ENCODE results near the gene CAND1.

Gene CAND1

GRCh38 chr12:67239061-67239460 is 30.1 kb upstream of the CAND1 start:
- TF ChIP-seq ZNF384 (IDR thresholded peaks at IDR 0.05), result no peak
- no peak for TF ChIP-seq ARNT (IDR thresholded peaks at IDR 0.05)
- ChIA-PET CTCF (no interaction called here), POLR2A (interaction anchor here (1.5 kb wide), 1 partner anchor 30 kb away, joined by 4 read pairs; the partner anchor contains the start of gene CAND1)
- DNase-seq (ENCODE audit: extremely low spot score), result no peak

GRCh38 chr12:67241482-67241881 is 27.7 kb upstream of the CAND1 start:
- TF ChIP-seq L3MBTL2 (conservative IDR thresholded peaks at IDR 0.05) (no peak), ELF4 (IDR thresholded peaks at IDR 0.05) (no peak), ARNT (IDR thresholded peaks at IDR 0.05) (no peak), NFRKB (IDR thresholded peaks at IDR 0.05) (no peak), ZNF384 (IDR thresholded peaks at IDR 0.05) (no peak), CTBP1 (IDR thresholded peaks at IDR 0.05; ENCODE audit: borderline replicate concordance) (no peak), FOXK2 (IDR thresholded peaks at IDR 0.05) (no peak), HDGF (IDR thresholded peaks at IDR 0.05; ENCODE audit: borderline replicate concordance) (no peak), BHLHE40 (IDR thresholded peaks at IDR 0.05; ENCODE audit: borderline replicate concordance) (no peak), SP1 (IDR thresholded peaks at IDR 0.05) (no peak), SUZ12 (IDR thresholded peaks at IDR 0.05) (no peak), LEF1 (IDR thresholded peaks at IDR 0.05; ENCODE audit: borderline replicate concordance) (no peak), TARDBP (IDR thresholded peaks at IDR 0.05) (no peak), FOXM1 (IDR thresholded peaks at IDR 0.05; ENCODE audit: borderline replicate concordance) (no peak), PKNOX1 (IDR thresholded peaks at IDR 0.05) (no peak), FOXA1 (IDR thresholded peaks at IDR 0.05) (no peak)
- ChIA-PET POLR2A (interaction anchor here (1.7 kb wide), 1 partner anchor 28 kb away, joined by 7 read pairs; the partner anchor contains the start of gene CAND1), CTCF (no interaction called here)
- DNase-seq (ENCODE audit: extremely low spot score), result no peak

GRCh38 chr12:67243260-67243659 is 25.9 kb upstream of the CAND1 start:
- TF ChIP-seq TARDBP (IDR thresholded peaks at IDR 0.05) (no peak), ZNF384 (IDR thresholded peaks at IDR 0.05) (no peak), SP1 (IDR thresholded peaks at IDR 0.05) (no peak), CTBP1 (IDR thresholded peaks at IDR 0.05; ENCODE audit: borderline replicate concordance) (no peak), HDGF (IDR thresholded peaks at IDR 0.05; ENCODE audit: borderline replicate concordance) (no peak)
- DNase-seq (ENCODE audit: extremely low spot score), result no peak
- CTCF ChIA-PET, result no interaction called here
- POLR2A ChIA-PET, result no interaction called here

GRCh38 chr12:67245571-67245970 is 23.6 kb upstream of the CAND1 start:
- POLR2A ChIA-PET, result interaction anchor here (1.0 kb wide), 1 partner anchor 23 kb away, joined by 3 read pairs; the partner anchor contains the start of gene CAND1
- TF ChIP-seq HDGF (IDR thresholded peaks at IDR 0.05; ENCODE audit: borderline replicate concordance) (no peak), CTBP1 (IDR thresholded peaks at IDR 0.05; ENCODE audit: borderline replicate concordance) (no peak), ZNF384 (IDR thresholded peaks at IDR 0.05) (no peak), NFRKB (IDR thresholded peaks at IDR 0.05) (no peak), SUZ12 (IDR thresholded peaks at IDR 0.05) (no peak), ARNT (IDR thresholded peaks at IDR 0.05) (no peak), TARDBP (IDR thresholded peaks at IDR 0.05) (no peak), BHLHE40 (IDR thresholded peaks at IDR 0.05; ENCODE audit: borderline replicate concordance) (no peak), SP1 (IDR thresholded peaks at IDR 0.05) (no peak), FOXA1 (IDR thresholded peaks at IDR 0.05) (no peak), ELF4 (IDR thresholded peaks at IDR 0.05) (no peak), FOXK2 (IDR thresholded peaks at IDR 0.05) (no peak), L3MBTL2 (conservative IDR thresholded peaks at IDR 0.05) (no peak)
- CTCF ChIA-PET, result interaction anchor here (0.5 kb wide), 1 partner anchor 107 kb away, joined by 3 read pairs; no protein-coding TSS in a partner anchor
- DNase-seq (ENCODE audit: extremely low spot score), result no peak

GRCh38 chr12:67251012-67251411 is 18.1 kb upstream of the CAND1 start:
- no peak for DNase-seq (ENCODE audit: extremely low spot score)
- POLR2A ChIA-PET, result interaction anchor here (0.7 kb wide), 1 partner anchor 113 kb away, joined by 3 read pairs; no protein-coding TSS in a partner anchor
- no peak for TF ChIP-seq CTBP1 (IDR thresholded peaks at IDR 0.05; ENCODE audit: borderline replicate concordance)
- no peak for TF ChIP-seq L3MBTL2 (conservative IDR thresholded peaks at IDR 0.05)
- TF ChIP-seq FOXK2 (IDR thresholded peaks at IDR 0.05), result no peak
- TF ChIP-seq FOXA1 (IDR thresholded peaks at IDR 0.05), result no peak
- TF ChIP-seq ZNF384 (IDR thresholded peaks at IDR 0.05), result no peak
- TF ChIP-seq HDGF (IDR thresholded peaks at IDR 0.05; ENCODE audit: borderline replicate concordance), result no peak
- no peak for TF ChIP-seq ELF4 (IDR thresholded peaks at IDR 0.05)
- CTCF ChIA-PET, result no interaction called here

GRCh38 chr12:67254372-67255026 is 14.7 kb upstream of the CAND1 start:
- no peak for DNase-seq (ENCODE audit: extremely low spot score)
- TF ChIP-seq HDGF (IDR thresholded peaks at IDR 0.05; ENCODE audit: borderline replicate concordance) (no peak), FOXK2 (IDR thresholded peaks at IDR 0.05) (no peak), PKNOX1 (IDR thresholded peaks at IDR 0.05) (no peak), CTBP1 (IDR thresholded peaks at IDR 0.05; ENCODE audit: borderline replicate concordance) (no peak), NFRKB (IDR thresholded peaks at IDR 0.05) (no peak), LEF1 (IDR thresholded peaks at IDR 0.05; ENCODE audit: borderline replicate concordance) (no peak), SP1 (IDR thresholded peaks at IDR 0.05) (no peak), L3MBTL2 (conservative IDR thresholded peaks at IDR 0.05) (no peak), BHLHE40 (IDR thresholded peaks at IDR 0.05; ENCODE audit: borderline replicate concordance) (no peak), FOXA1 (IDR thresholded peaks at IDR 0.05) (no peak)
- POLR2A ChIA-PET, result no interaction called here
- CTCF ChIA-PET, result interaction anchor here (0.6 kb wide), 1 partner anchor 168 kb away, joined by 4 read pairs; no protein-coding TSS in a partner anchor

GRCh38 chr12:67256649-67257048 is 12.5 kb upstream of the CAND1 start:
- POLR2A ChIA-PET, result interaction anchor here (2.3 kb wide), 1 partner anchor 12 kb away, joined by 22 read pairs; the partner anchor contains the start of gene CAND1
- CTCF ChIA-PET, result no interaction called here
- DNase-seq (ENCODE audit: extremely low spot score), result no peak
- no peak for TF ChIP-seq FOXM1 (IDR thresholded peaks at IDR 0.05; ENCODE audit: borderline replicate concordance)
- TF ChIP-seq CTBP1 (IDR thresholded peaks at IDR 0.05; ENCODE audit: borderline replicate concordance), result no peak
- no peak for TF ChIP-seq TARDBP (IDR thresholded peaks at IDR 0.05)
- TF ChIP-seq BHLHE40 (IDR thresholded peaks at IDR 0.05; ENCODE audit: borderline replicate concordance), result no peak
- no peak for TF ChIP-seq SUZ12 (IDR thresholded peaks at IDR 0.05)
- TF ChIP-seq FOXK2 (IDR thresholded peaks at IDR 0.05), result no peak
- no peak for TF ChIP-seq L3MBTL2 (conservative IDR thresholded peaks at IDR 0.05)
- TF ChIP-seq SP1 (IDR thresholded peaks at IDR 0.05), result no peak
- no peak for TF ChIP-seq ZNF384 (IDR thresholded peaks at IDR 0.05)
- no peak for TF ChIP-seq PKNOX1 (IDR thresholded peaks at IDR 0.05)
- no peak for TF ChIP-seq LEF1 (IDR thresholded peaks at IDR 0.05; ENCODE audit: borderline replicate concordance)
- no peak for TF ChIP-seq HDGF (IDR thresholded peaks at IDR 0.05; ENCODE audit: borderline replicate concordance)
- TF ChIP-seq NFRKB (IDR thresholded peaks at IDR 0.05), result no peak
- TF ChIP-seq FOXA1 (IDR thresholded peaks at IDR 0.05), result no peak
- TF ChIP-seq ELF4 (IDR thresholded peaks at IDR 0.05), result no peak
- TF ChIP-seq ARNT (IDR thresholded peaks at IDR 0.05), result no peak
